ENCODE measurements around the gene S100B. TPM values are rescaled to one million over a fixed set of nuclear protein-coding genes. Genes with fewer than 3 reads are reported as not detected.

The S100B gene
- total and polyA plus RNA-seq, 2 of the 8 experiments (the other 6 are each of a cell fraction or from before 2014, with no cell fraction given) = 0.36 to 0.69 TPM

- 91% methylated on average over 16 of the region's 16 CpGs; no CpG with 5 or more reads in 1 of the 2 experiments for WGBS, 2 experiments (ENCODE audit: extremely low coverage in 1 of 2, insufficient coverage in 1 of 2, insufficient read length in 1 of 2, insufficient replicate concordance in 2 of 2, low coverage in 1 of 2, low lambda C conversion rate in 2 of 2, missing lambda C conversion rate in 1 of 2)
- H2BK20ac ChIP-seq (ENCODE audit: low read length) = no peak overlapping the region
- FAIRE-seq = no peak
- no peak overlapping the region for H3K23ac ChIP-seq (ENCODE audit: insufficient read length)
- H3K79me1 ChIP-seq (ENCODE audit: low read depth, low read length) = no peaks in the 10 kb centered on the region
- no peak overlapping the region for H4K5ac ChIP-seq (ENCODE audit: insufficient read length, low read depth, low read length)
- H4K91ac ChIP-seq (replicated peaks; ENCODE audit: insufficient read length, low read length) = no peak overlapping the region
- no peak overlapping the region for H3K27ac ChIP-seq (ENCODE audit: low read depth, low read length)
- CTCF ChIA-PET (ENCODE audit: partially characterized antibody) = interaction anchor here (0.6 kb wide), 1 partner anchor 170 kb away, joined by 3 read pairs; no protein-coding TSS in a partner anchor
- POLR2A ChIA-PET (ENCODE audit: partially characterized antibody) = interaction anchor here (0.9 kb wide), 1 partner anchor 11 kb away, joined by 3 read pairs; the partner anchor contains the start of gene PRMT2
- no peak overlapping the region for H2AK5ac ChIP-seq (ENCODE audit: low read depth, low read length)
- no peaks in the 10 kb centered on the region for H3K23me2 ChIP-seq (ENCODE audit: low read depth, low read length)
- H2BK12ac ChIP-seq (ENCODE audit: low read depth, low read length) = no peak overlapping the region
- no peak overlapping the region for H2BK120ac ChIP-seq (replicated peaks; ENCODE audit: low read depth, low read length)
- no peak overlapping the region for H3K4ac ChIP-seq (replicated peaks; ENCODE audit: insufficient read length, low read depth, low read length)
- no peaks in the 10 kb centered on the region; a peak in 2 of 7 replicates for H3K4me1 ChIP-seq (replicated peaks in 1 of 4; ENCODE audit: control insufficient read depth in 3 of 4, insufficient read depth in 4 of 4, low read length in 3 of 4)
- H2AFZ ChIP-seq (ENCODE audit: low read length) = 0 out of 2 replicates have a peak overlapping the region, but pooled peaks have one; percentile 61
- no peak overlapping the region for H2BK5ac ChIP-seq (ENCODE audit: low read depth, low read length)
- H3K36me3 ChIP-seq (ENCODE audit: control insufficient read depth in 2 of 4, insufficient read depth in 4 of 4, low read length in 3 of 4) = no peaks in the 10 kb centered on the region
- H3K79me2 ChIP-seq (ENCODE audit: control insufficient read depth in 1 of 2, insufficient read depth in 2 of 2, low read length in 2 of 2) = no peaks in the 10 kb centered on the region
- no peak overlapping the region; a peak in 1 of 7 replicates for H3K9ac ChIP-seq (replicated peaks in 1 of 4; ENCODE audit: extremely low read depth in 1 of 4, low read depth in 3 of 4, low read length in 3 of 4)
- H4K20me1 ChIP-seq (replicated peaks in 1 of 2; ENCODE audit: control insufficient read depth in 1 of 2, insufficient read depth in 2 of 2, low read length in 2 of 2) = no peaks in the 10 kb centered on the region
- no peak overlapping the region for H3K14ac ChIP-seq (ENCODE audit: insufficient read length)
- no peak overlapping the region for H3K56ac ChIP-seq (replicated peaks; ENCODE audit: insufficient read length, low read depth, low read length)
- H4K8ac ChIP-seq (ENCODE audit: extremely low read depth, insufficient read depth, low read length) = peak overlapping the region; percentile 58; the same call in 1 of the 2 replicates
- no peak for DNase-seq (ENCODE audit: low read depth in 1 of 2, low spot score in 2 of 2)
- H3K9me3 ChIP-seq (ENCODE audit: insufficient read depth in 2 of 2, low read depth in 1 of 2, low read length in 1 of 2) = peaks cover 9 to 20% of the 10 kb centered on the region in 2 experiments
- no peaks in the 10 kb centered on the region for H3K27me3 ChIP-seq (replicated peaks in 1 of 4; ENCODE audit: control insufficient read depth in 3 of 4, extremely low read depth in 1 of 4, insufficient read depth in 3 of 4, low read length in 3 of 4)
- H2BK15ac ChIP-seq (ENCODE audit: low read length) = no peak overlapping the region
- H3K4me2 ChIP-seq (ENCODE audit: insufficient read depth in 1 of 2, low read depth in 2 of 2, low read length in 2 of 2) = no peak overlapping the region
- no peak overlapping the region for H3K18ac ChIP-seq (ENCODE audit: extremely low read depth, low read length)
- no peak overlapping the region for H3K4me3 ChIP-seq (ENCODE audit: extremely low read depth in 1 of 4, insufficient read depth in 2 of 4, low read depth in 3 of 4, low read length in 4 of 4)
- TF ChIP-seq RFX5 (IDR thresholded peaks at IDR 0.05; ENCODE audit: borderline replicate concordance, low read depth, low read length) (no peak), SUZ12 (IDR thresholded peaks at IDR 0.05; ENCODE audit: low read length) (no peak), TAF7 (optimal IDR thresholded peaks at IDR 0.05; ENCODE audit: borderline replicate concordance, low read depth, low read length) (no peak), CHD2 (IDR thresholded peaks at IDR 0.05; ENCODE audit: low read length) (no peak), MAFK (IDR thresholded peaks at IDR 0.05; ENCODE audit: low read depth, low read length) (no peak), SP4 (IDR thresholded peaks at IDR 0.05; ENCODE audit: low read length) (no peak), ZNF274 (IDR thresholded peaks at IDR 0.05; ENCODE audit: borderline replicate concordance, extremely low read depth, low read length) (no peak), SIRT6 (IDR thresholded peaks at IDR 0.05; ENCODE audit: low read length) (no peak), GABPA (IDR thresholded peaks at IDR 0.05; ENCODE audit: borderline replicate concordance, insufficient read depth, low read length) (no peak), TCF12 (IDR thresholded peaks at IDR 0.05; ENCODE audit: low read depth, low read length) (no peak), BRCA1 (IDR thresholded peaks at IDR 0.05; ENCODE audit: low read depth, low read length) (no peak), GTF2F1 (IDR thresholded peaks at IDR 0.05; ENCODE audit: borderline replicate concordance, low read depth, low read length) (no peak), USF2 (IDR thresholded peaks at IDR 0.05; ENCODE audit: low read length) (no peak)
- TF ChIP-seq, protein P1, sequence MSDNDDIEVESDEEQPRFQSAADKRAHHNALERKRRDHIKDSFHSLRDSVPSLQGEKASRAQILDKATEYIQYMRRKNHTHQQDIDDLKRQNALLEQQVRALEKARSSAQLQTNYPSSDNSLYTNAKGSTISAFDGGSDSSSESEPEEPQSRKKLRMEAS (IDR thresholded peaks at IDR 0.05) = no peak
Measured at GRCh38 chr21:46624050-46624449, 19.2 kb upstream of the S100B start.

Data from H1 (cell line).